GM18870 (cell line): Measurements from ENCODE around the gene CEP63.

ENCODE experiments used
- ATAC-seq: cut with Tn5 transposase; IDR thresholded peaks from one replicate; pipeline ENCODE4 v1.9.1; 2021; ENCODE audit warnings: moderate library complexity; ENCODE audit not compliant: unreplicated experiment

Gene CEP63

GRCh38 chr3:134606033-134607025 lies 120.5 kb downstream of the CEP63 start:
- ATAC-seq = no peak

GRCh38 chr3:134607054-134608022 lies 121.5 kb downstream of the CEP63 start:
- no peak for ATAC-seq

- no peak for ATAC-seq
These were observed 122.3 kb downstream of the CEP63 start for GRCh38 chr3:134608023-134608770.

GRCh38 chr3:134608771-134609435 lies 123.0 kb downstream of the CEP63 start:
- no peak for ATAC-seq

- ATAC-seq = no peak
These were observed 124.1 kb downstream of the CEP63 start for GRCh38 chr3:134609821-134610431.

- no peak for ATAC-seq
These were observed 124.9 kb downstream of the CEP63 start for GRCh38 chr3:134610432-134611385.

GRCh38 chr3:134611516-134611915 lies 125.7 kb downstream of the CEP63 start:
- no peak for ATAC-seq

- ATAC-seq = no peak
These were observed 127.2 kb downstream of the CEP63 start for GRCh38 chr3:134613006-134613520.

GRCh38 chr3:134614955-134615354 lies 129.1 kb downstream of the CEP63 start:
- no peak for ATAC-seq

GRCh38 chr3:134615743-134616142 lies 129.9 kb downstream of the CEP63 start:
- no peak for ATAC-seq

GRCh38 chr3:134617608-134618477 lies 132.0 kb downstream of the CEP63 start:
- no peak for ATAC-seq

- no peak for ATAC-seq
These were observed 132.8 kb downstream of the CEP63 start for GRCh38 chr3:134618478-134619300.

- no peak for ATAC-seq
These were observed 133.4 kb downstream of the CEP63 start for GRCh38 chr3:134619301-134619615.

- ATAC-seq = no peak
These were observed 134.1 kb downstream of the CEP63 start for GRCh38 chr3:134619884-134620445.

- ATAC-seq = no peak
These were observed 134.7 kb downstream of the CEP63 start for GRCh38 chr3:134620476-134621115.

GRCh38 chr3:134621854-134622253 lies 136.0 kb downstream of the CEP63 start:
- ATAC-seq = no peak
